CD14-positive monocyte (primary cell): ENCODE measurements around the gene ABHD1. TPM values are rescaled to one million over a fixed set of nuclear protein-coding genes. Genes with fewer than 3 reads are reported as not detected.

Source experiments
- DNase-seq, 3 donors: peaks; one replicate each; pipeline ENCODE4 v3.0.0-alpha.2; 2011 to 2022
- H2AFZ ChIP-seq: 2 replicates; pipeline ENCODE4 v1.6.0; 2012; ENCODE audit warnings: mild to moderate bottlenecking, low read depth, low read length, inconsistent platforms; ENCODE audit not compliant: insufficient read depth, poor library complexity, severe bottlenecking
- H3K27ac ChIP-seq, 2 donors: 1 replicate in 1 of 2; 2 replicates in 1 of 2; pipeline ENCODE4 v1.5.1; 2012 to 2013; ENCODE audit warnings: low read length in 2 of 2, control low read depth in 1 of 2, inconsistent platforms in 1 of 2, low read depth in 1 of 2, mild to moderate bottlenecking in 1 of 2
- H3K27me3 ChIP-seq, 2 donors: one replicate each; pipeline versions ENCODE4 v1.6.0 to v1.6.1; 2011 to 2013; ENCODE audit warnings: low read length in 2 of 2; ENCODE audit not compliant: control insufficient read depth in 2 of 2, insufficient read depth in 2 of 2
- H3K36me3 ChIP-seq, 2 donors: replicated peaks in 1 of 2; 1 replicate in 1 of 2; 2 replicates in 1 of 2; pipeline versions ENCODE4 v1.5.1 to v1.6.1; 2012 to 2013; ENCODE audit warnings: low read length in 2 of 2, control low read depth in 1 of 2, inconsistent platforms in 1 of 2, mild to moderate bottlenecking in 1 of 2; ENCODE audit not compliant: insufficient read depth in 2 of 2, control insufficient read depth in 1 of 2
- H3K4me1 ChIP-seq, 2 donors: 1 replicate in 1 of 2; 2 replicates in 1 of 2; pipeline versions ENCODE4 v1.5.1 to v1.6.1; 2012 to 2013; ENCODE audit warnings: low read length in 2 of 2, control low read depth in 1 of 2, inconsistent platforms in 1 of 2, mild to moderate bottlenecking in 1 of 2, moderate library complexity in 1 of 2; ENCODE audit not compliant: insufficient read depth in 2 of 2, control insufficient read depth in 1 of 2
- H3K4me2 ChIP-seq: replicated peaks from 2 replicates; pipeline ENCODE3; 2012; ENCODE audit warnings: low read length, moderate library complexity, mild to moderate bottlenecking; ENCODE audit not compliant: poor library complexity, severe bottlenecking; ENCODE audit errors: extremely low read depth
- H3K4me3 ChIP-seq, 3 experiments: fragments of 200-600 bp in 1 of 3; sonication (generic) in 1 of 3; replicated peaks in 1 of 3; 1 replicate in 2 of 3; 2 replicates in 1 of 3; pipeline ENCODE4 v1.5.1; 2011 to 2013; ENCODE audit warnings: low read length in 3 of 3, mild to moderate bottlenecking in 3 of 3, control low read depth in 2 of 3, low read depth in 2 of 3, inconsistent platforms in 1 of 3, moderate library complexity in 1 of 3
- H3K79me2 ChIP-seq: 2 replicates; pipeline ENCODE4 v1.6.0; 2012; ENCODE audit warnings: mild to moderate bottlenecking, control low read depth, inconsistent platforms, low read length, moderate library complexity; ENCODE audit not compliant: insufficient read depth
- H3K9ac ChIP-seq: 2 replicates; pipeline ENCODE4 v1.6.0; 2017; ENCODE audit warnings: low read length, mild to moderate bottlenecking; ENCODE audit not compliant: insufficient read depth, poor library complexity, severe bottlenecking
- H3K9me3 ChIP-seq, 2 donors: replicated peaks in 1 of 2; 1 replicate in 1 of 2; 2 replicates in 1 of 2; pipeline versions ENCODE4 v1.5.1 to v1.6.1; 2012 to 2013; ENCODE audit warnings: low read length in 2 of 2, control low read depth in 1 of 2; ENCODE audit not compliant: control insufficient read depth in 1 of 2, insufficient read depth in 1 of 2
- H4K20me1 ChIP-seq: 2 replicates; pipeline ENCODE4 v1.6.0; 2012; ENCODE audit warnings: mild to moderate bottlenecking, low read length, control low read depth, moderate library complexity; ENCODE audit not compliant: insufficient read depth
- H3K27ac Mint-ChIP-seq, 7 donors: one replicate each; pipeline ENCODE4 v1.8.0; 2020; ENCODE audit warnings: mild to moderate bottlenecking in 7 of 7, mixed read lengths in 7 of 7, moderate library complexity in 6 of 7, inconsistent platforms in 2 of 7
- H3K27me3 Mint-ChIP-seq, 3 donors: one replicate each; pipeline ENCODE4 v1.8.0; 2021 to 2022; ENCODE audit warnings: low read depth in 3 of 3, mild to moderate bottlenecking in 3 of 3, mixed read lengths in 3 of 3, moderate library complexity in 3 of 3, inconsistent platforms in 1 of 3
- H3K36me3 Mint-ChIP-seq, 2 donors: one replicate each; pipeline ENCODE4 v1.8.0; 2020; ENCODE audit warnings: mixed read lengths in 2 of 2, inconsistent platforms in 1 of 2, mild to moderate bottlenecking in 1 of 2
- H3K4me1 Mint-ChIP-seq: one replicate; pipeline ENCODE4 v1.8.0; 2020; ENCODE audit warnings: mild to moderate bottlenecking, mixed read lengths
- H3K4me3 Mint-ChIP-seq, 2 donors: one replicate each; pipeline ENCODE4 v1.8.0; 2020; ENCODE audit warnings: mild to moderate bottlenecking in 2 of 2, mixed read lengths in 2 of 2, moderate library complexity in 1 of 2
- H3K9me3 Mint-ChIP-seq, 7 donors: one replicate each; pipeline ENCODE4 v1.8.0; 2020 to 2022; ENCODE audit warnings: mixed read lengths in 7 of 7, mild to moderate bottlenecking in 6 of 7, moderate library complexity in 6 of 7, inconsistent platforms in 2 of 7
- CTCF ChIP-seq: fragments of 200-600 bp; IDR thresholded peaks from one replicate; pipeline ENCODE4 v1.8.0; 2022; ENCODE audit warnings: antibody characterized with exemption, mild to moderate bottlenecking
- WGBS: methylation state at CpG from one replicate; pipeline ENCODE4 v1.1.5; 2013; ENCODE audit warnings: missing lambda C conversion rate; ENCODE audit not compliant: insufficient coverage; 5-methylcytosine and 5-hydroxymethylcytosine counted together
- intact Hi-C, 2 donors: fragments of 100-400 bp; cut with micrococcal nuclease; formaldehyde crosslinking; loops; one replicate each; pipeline versions ENCODE4 v1.15.0 to v1.15.1; 2023
- polyA plus RNA-seq, 3 donors: library from polyadenylated mRNA; depleted of rRNA in 1 of 3; unstranded in 2 of 3; stranded (reverse) in 1 of 3; fragments of 300-500 nt in 2 of 3; fragments of >200 nt in 1 of 3; fragmentation: Illumina TruSeq in 2 of 3; gene quantifications; 1 replicate in 2 of 3; 2 replicates in 1 of 3; pipeline ENCODE4 v1.2.3, GENCODE V29; 2012 to 2021

ABHD1 gene
- polyA plus RNA-seq, 3 donors = 0.08 to 1.2 (median 0.25) TPM

GRCh38 chr2:27085062-27085672, 38.4 kb upstream of the ABHD1 start:
- no peak for DNase-seq
- Histone ChIP-seq H3K9ac (peak overlapping the region; percentile 74), H3K27me3 (no peaks in the 10 kb centered on the region), H3K36me3 (no peaks in the 10 kb centered on the region), H3K9me3 (no peaks in the 10 kb centered on the region), H3K4me1 (peaks cover 40 to 49% of the 10 kb centered on the region in 2 donors), H2AFZ (peak overlapping the region; percentile 94), H3K4me3 (peak overlapping the region; percentile 56 to 77 (median 71)), H3K27ac (peak overlapping the region; percentile 70 to 84), H3K4me2 (peak overlapping the region; percentile 91), H3K79me2 (no peaks in the 10 kb centered on the region), H4K20me1 (no peaks in the 10 kb centered on the region)
- H3K4me3 Mint-ChIP-seq = peak overlapping the region; percentile 85 to 86
- peaks cover 0 to 7% (median 5%) of the 10 kb centered on the region in 3 donors for H3K27me3 Mint-ChIP-seq
- intact Hi-C loops = loop anchor here (5.0 kb wide), 2 partner anchors 33 to 127 kb away; partner anchors contain the start of genes AGBL5 (in 2 of the 2), ATRAID (in 1 of the 2) and SLC5A6 (in 1 of the 2)
- TF ChIP-seq CTCF = no peak
- no peaks in the 10 kb centered on the region for H3K36me3 Mint-ChIP-seq
- H3K4me1 Mint-ChIP-seq = peaks cover 38% of the 10 kb centered on the region
- 29% methylated on average over 4 of the region's 10 CpGs for WGBS
- H3K27ac Mint-ChIP-seq = peak overlapping the region in 4 of 7 donors; percentile 57 to 76 (median 68)
- no peaks in the 10 kb centered on the region for H3K9me3 Mint-ChIP-seq

DNA sequence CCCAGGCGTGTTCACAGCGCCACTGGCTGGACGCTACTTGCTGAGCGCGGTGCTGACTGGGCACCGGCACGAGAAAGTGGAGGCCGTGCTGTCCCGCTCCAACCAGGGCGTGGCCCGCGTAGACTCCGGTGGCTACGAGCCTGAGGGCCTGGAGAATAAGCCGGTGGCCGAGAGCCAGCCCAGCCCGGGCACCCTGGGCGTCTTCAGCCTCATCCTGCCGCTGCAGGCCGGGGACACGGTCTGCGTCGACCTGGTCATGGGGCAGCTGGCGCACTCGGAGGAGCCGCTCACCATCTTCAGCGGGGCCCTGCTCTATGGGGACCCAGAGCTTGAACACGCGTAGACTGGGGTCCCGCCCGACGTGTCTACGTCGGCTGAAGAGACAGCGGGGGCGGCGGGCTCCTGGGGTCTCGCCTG, 37.9 kb upstream of the ABHD1 start:
- H3K4me3 Mint-ChIP-seq = peak overlapping the region; percentile 85 to 86
- Histone ChIP-seq H3K4me3 (peak overlapping the region; percentile 56 to 77 (median 71)), H4K20me1 (no peaks in the 10 kb centered on the region), H3K27me3 (no peaks in the 10 kb centered on the region), H3K27ac (peak overlapping the region; percentile 70 to 84), H3K9me3 (no peaks in the 10 kb centered on the region), H3K79me2 (no peaks in the 10 kb centered on the region), H3K4me1 (peaks cover 38 to 45% of the 10 kb centered on the region in 2 donors), H3K36me3 (no peaks in the 10 kb centered on the region), H3K4me2 (peak overlapping the region; percentile 91), H2AFZ (peak overlapping the region; percentile 94), H3K9ac (peak overlapping the region; percentile 74)
- peak; percentile 39 to 56 (median 47) for DNase-seq
- peaks cover 36% of the 10 kb centered on the region for H3K4me1 Mint-ChIP-seq
- H3K27ac Mint-ChIP-seq = peak overlapping the region in 4 of 7 donors; percentile 48 to 76 (median 68)
- TF ChIP-seq CTCF = no peak
- intact Hi-C loops = loop anchor here (5.0 kb wide), 2 partner anchors 33 to 127 kb away; partner anchors contain the start of genes AGBL5 (in 2 of the 2), ATRAID (in 1 of the 2) and SLC5A6 (in 1 of the 2)
- WGBS = 2% methylated on average over 38 of the region's 38 CpGs
- H3K36me3 Mint-ChIP-seq = no peaks in the 10 kb centered on the region
- H3K9me3 Mint-ChIP-seq = no peaks in the 10 kb centered on the region
- peaks cover 0 to 7% (median 5%) of the 10 kb centered on the region in 3 donors for H3K27me3 Mint-ChIP-seq
